A549 (cell line): Measurements from ENCODE around the gene CHRNA4. TPM values are rescaled to one million over a fixed set of nuclear protein-coding genes. Genes with fewer than 3 reads are reported as not detected.

Experiments
- ATAC-seq, 2 experiments: fragments of 200-7000 bp in 1 of 2; fragments of >200 bp in 1 of 2; cut with Nextera tagmentation in 1 of 2; cut with Tn5 transposase in 1 of 2; 3 replicates each; pipeline versions ENCODE4 v1.8.0 to v1.9.1; 2018 to 2020; ENCODE audit warnings: mild to moderate bottlenecking in 1 of 2, moderate library complexity in 1 of 2
- CTCF ChIA-PET: fragments of 300-600 bp; sonication (Branson Sonifier 250); formaldehyde crosslinking; extraction: SDS; loops from one replicate; lab custom pipeline; 2021; ENCODE audit warnings: antibody characterized with exemption, inconsistent platforms; lab: Yijun Ruan, JAX
- POLR2A ChIA-PET: fragments of 350-600 bp; formaldehyde crosslinking; extraction: SDS; loops from one replicate; lab custom pipeline; 2021; ENCODE audit warnings: antibody characterized with exemption, inconsistent platforms; lab: Yijun Ruan, JAX
- DNase-seq, 2 experiments: peaks; one replicate each; pipeline versions ENCODE4 v3.0.0 to v3.0.0-alpha.2; 2011 to 2016; ENCODE audit warnings: low read depth in 1 of 2, low spot score in 1 of 2
- FAIRE-seq: peaks from 2 replicates; lab custom pipeline; 2011; peaks lifted over from hg19 to GRCh38; lab: Jason Lieb, UNC
- H3K27ac ChIP-seq, 2 experiments: fragments of >200 bp; sonication (Bioruptor Twin); formaldehyde crosslinking; 3 replicates each; pipeline ENCODE4 v1.5.1; 2016 to 2017
- H3K4me1 ChIP-seq: fragments of >200 bp; sonication (Bioruptor Twin); formaldehyde crosslinking; 3 replicates; pipeline ENCODE4 v1.6.1; 2016
- H3K4me2 ChIP-seq: fragments of >200 bp; sonication (Bioruptor Twin); formaldehyde crosslinking; 3 replicates; pipeline ENCODE4 v1.6.1; 2016
- H3K4me3 ChIP-seq: fragments of >200 bp; sonication (Bioruptor Twin); formaldehyde crosslinking; 3 replicates; pipeline ENCODE4 v1.5.1; 2016
- H3K9me3 ChIP-seq: fragments of >200 bp; sonication (Bioruptor Twin); formaldehyde crosslinking; 3 replicates; pipeline ENCODE4 v1.6.1; 2016
- BHLHE40 ChIP-seq: IDR thresholded peaks from 2 replicates; pipeline ENCODE4 v1.6.1; 2012; ENCODE audit warnings: low read depth, low read length, inconsistent platforms
- CTCF ChIP-seq: fragments of >200 bp; sonication (Bioruptor Twin); formaldehyde crosslinking; IDR thresholded peaks from 3 replicates; pipeline ENCODE4 v1.5.1; 2016
- E2F6 ChIP-seq: IDR thresholded peaks from 2 replicates; pipeline ENCODE4 v1.6.1; 2012; ENCODE audit warnings: low read depth, borderline replicate concordance
- FOSL2 ChIP-seq, 2 experiments: fragments of 450-650 bp in 1 of 2; fragments of >200 bp in 1 of 2; sonication (Bioruptor Twin) in 1 of 2; formaldehyde crosslinking; IDR thresholded peaks; 2 replicates each; pipeline versions ENCODE4 v1.5.0 to v1.6.1; 2016 to 2020; ENCODE audit warnings: mild to moderate bottlenecking in 1 of 2, moderate library complexity in 1 of 2
- HDAC2 ChIP-seq: fragments of 200-600 bp; sonication (generic); IDR thresholded peaks from 2 replicates; pipeline ENCODE4 v1.6.1; 2016
- HOXB13 ChIP-seq: fragments of 250-450 bp; sonication (Bioruptor Pico); IDR thresholded peaks from 2 replicates; pipeline ENCODE4 v1.5.0; 2020; ENCODE audit warnings: low read depth, mild to moderate bottlenecking, moderate library complexity
- JUN ChIP-seq, 2 experiments: fragments of >200 bp; sonication (Bioruptor Twin); formaldehyde crosslinking; IDR thresholded peaks; 2 replicates in 1 of 2; 3 replicates in 1 of 2; pipeline ENCODE4 v1.6.1; 2016 to 2017
- NFE2L2 ChIP-seq: fragments of 150-350 bp; conservative IDR thresholded peaks from 2 replicates; pipeline ENCODE4 v1.6.1; 2014; ENCODE audit warnings: low read length
- NPAS2 ChIP-seq: fragments of 250-450 bp; sonication (Bioruptor Pico); IDR thresholded peaks from 2 replicates; pipeline ENCODE4 v1.8.0; 2022; ENCODE audit warnings: mild to moderate bottlenecking, moderate library complexity, borderline replicate concordance
- NR3C1 ChIP-seq: fragments of >200 bp; sonication (Bioruptor Twin); formaldehyde crosslinking; IDR thresholded peaks from 3 replicates; pipeline ENCODE4 v1.6.1; 2017
- PHF8 ChIP-seq: fragments of 200-600 bp; sonication (generic); IDR thresholded peaks from 2 replicates; pipeline ENCODE4 v1.6.1; 2016; ENCODE audit warnings: low read depth, mild to moderate bottlenecking, antibody characterized with exemption, moderate library complexity, borderline replicate concordance
- RAD21 ChIP-seq, 2 experiments: fragments of >200 bp in 1 of 2; sonication (Bioruptor Twin) in 1 of 2; formaldehyde crosslinking in 1 of 2; IDR thresholded peaks in 1 of 2; conservative IDR thresholded peaks in 1 of 2; 2 replicates in 1 of 2; 3 replicates in 1 of 2; pipeline ENCODE4 v1.6.1; 2012 to 2018; ENCODE audit warnings: inconsistent platforms in 1 of 2
- RCOR1 ChIP-seq: fragments of 150-350 bp; IDR thresholded peaks from 2 replicates; pipeline ENCODE4 v1.6.1; 2014; ENCODE audit warnings: antibody characterized with exemption, low read length, low read depth
- SMC3 ChIP-seq: fragments of >200 bp; sonication (Bioruptor Twin); formaldehyde crosslinking; IDR thresholded peaks from 3 replicates; pipeline ENCODE4 v1.6.1; 2018; ENCODE audit warnings: inconsistent platforms
- SREBF2 ChIP-seq: fragments of 450-650 bp; IDR thresholded peaks from 2 replicates; pipeline ENCODE4 v1.6.1; 2014; ENCODE audit warnings: mild to moderate bottlenecking, moderate library complexity
- USF2 ChIP-seq: fragments of 450-650 bp; IDR thresholded peaks from 2 replicates; pipeline ENCODE4 v1.6.1; 2014; ENCODE audit warnings: antibody characterized with exemption
- ZC3H11A ChIP-seq: fragments of 450-650 bp; IDR thresholded peaks from 2 replicates; pipeline ENCODE4 v1.6.1; 2014; ENCODE audit warnings: antibody characterized with exemption, mild to moderate bottlenecking
- ZFP36 ChIP-seq: fragments of 450-650 bp; IDR thresholded peaks from 2 replicates; pipeline ENCODE4 v1.6.1; 2014; ENCODE audit warnings: borderline replicate concordance; ENCODE audit not compliant: partially characterized antibody
- WGBS: methylation state at CpG from one replicate; pipeline ENCODE4 v1.1.6; 2017; ENCODE audit errors: missing lambda C conversion rate; 5-methylcytosine and 5-hydroxymethylcytosine counted together
- polyA plus RNA-seq, 4 experiments: library from polyadenylated mRNA; depleted of rRNA in 3 of 4; stranded (reverse); fragments of >200 nt; fragmentation: RNase III in 1 of 4; extraction: RNeasy Plus Mini Kit Qiagen cat#74134 plus additional on column Dnase treatment in 1 of 4; gene quantifications; 2 replicates in 3 of 4; 3 replicates in 1 of 4; pipeline ENCODE4 v1.2.3, GENCODE V29; 2011 to 2017
- TF ChIP-seq, protein P1 (sequence below): fragments of 250-450 bp; sonication (Bioruptor Pico); IDR thresholded peaks from 2 replicates; pipeline ENCODE4 v1.5.0; 2020; ENCODE audit warnings: low read depth, mild to moderate bottlenecking, moderate library complexity
- TF ChIP-seq, protein P2 (sequence below): fragments of 150-350 bp; IDR thresholded peaks from 2 replicates; pipeline ENCODE4 v1.6.1; 2014; ENCODE audit warnings: low read depth, mild to moderate bottlenecking, low read length

Gene CHRNA4
- polyA plus RNA-seq, 2 of the 4 experiments (the other 2 are of a cell fraction) = 0.03 to 0.23 TPM

DNA sequence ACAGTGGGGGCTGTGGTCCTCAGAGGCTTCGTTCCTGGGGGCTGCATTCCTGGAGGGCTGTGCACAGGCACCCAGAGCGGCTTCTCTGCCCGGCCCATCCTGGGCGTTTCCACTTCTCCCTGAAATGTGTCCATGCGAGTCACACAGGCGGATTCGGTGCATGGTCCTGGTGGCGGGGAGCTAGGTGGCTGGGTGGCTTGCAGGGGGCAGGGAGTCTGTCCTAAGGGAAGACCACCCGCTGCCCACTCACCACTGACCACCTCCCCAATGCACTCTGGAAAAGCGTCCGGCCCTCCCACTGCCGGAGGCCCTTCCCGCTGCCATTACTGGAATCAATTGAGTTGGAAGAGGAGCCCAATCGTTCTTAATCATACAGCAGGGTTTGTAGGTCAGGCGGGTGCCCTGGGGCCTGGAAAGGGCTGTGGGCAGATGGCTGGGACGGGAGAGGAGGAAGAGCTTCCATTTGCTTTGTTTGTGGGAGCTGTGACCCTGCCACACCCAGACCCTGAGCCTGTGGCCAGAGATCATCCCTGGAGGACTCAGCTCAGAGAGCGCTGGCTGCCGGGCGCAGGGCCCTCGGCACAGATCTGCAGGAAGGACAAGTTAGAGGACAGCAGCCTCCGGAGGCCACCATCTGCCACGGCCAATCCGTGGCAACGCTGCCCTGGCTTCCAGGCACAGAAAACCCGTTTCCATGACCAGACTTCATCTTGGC lies 6.4 kb downstream of the CHRNA4 start:
- TF ChIP-seq, protein P1, sequence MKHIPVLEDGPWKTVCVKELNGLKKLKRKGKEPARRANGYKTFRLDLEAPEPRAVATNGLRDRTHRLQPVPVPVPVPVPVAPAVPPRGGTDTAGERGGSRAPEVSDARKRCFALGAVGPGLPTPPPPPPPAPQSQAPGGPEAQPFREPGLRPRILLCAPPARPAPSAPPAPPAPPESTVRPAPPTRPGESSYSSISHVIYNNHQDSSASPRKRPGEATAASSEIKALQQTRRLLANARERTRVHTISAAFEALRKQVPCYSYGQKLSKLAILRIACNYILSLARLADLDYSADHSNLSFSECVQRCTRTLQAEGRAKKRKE (CRISPR knock-in tag) = no peak
- no peak for TF ChIP-seq RAD21 (conservative IDR thresholded peaks at IDR 0.05 in 1 of 2, IDR thresholded peaks at IDR 0.05 in 1 of 2)
- no peak for TF ChIP-seq NFE2L2
- TF ChIP-seq PHF8 = no peak
- TF ChIP-seq, all 56 proteins: peak for 0
- H3K4me2 ChIP-seq = no peak overlapping the region
- 67% methylated on average over 21 of the region's 25 CpGs for WGBS
- FAIRE-seq = no peak
- CTCF ChIA-PET = interaction anchor here (0.6 to 1.4 kb wide), 2 partner anchors 8 to 249 kb away, joined by 3 read pairs; no protein-coding TSS in a partner anchor
- H3K4me1 ChIP-seq = no peaks in the 10 kb centered on the region
- H3K27ac ChIP-seq = no peak overlapping the region
- no peaks in the 10 kb centered on the region for H3K9me3 ChIP-seq
- no peak for ATAC-seq
- POLR2A ChIA-PET = no interaction called here
- H3K4me3 ChIP-seq = no peak overlapping the region
- DNase-seq = no peak

DNA sequence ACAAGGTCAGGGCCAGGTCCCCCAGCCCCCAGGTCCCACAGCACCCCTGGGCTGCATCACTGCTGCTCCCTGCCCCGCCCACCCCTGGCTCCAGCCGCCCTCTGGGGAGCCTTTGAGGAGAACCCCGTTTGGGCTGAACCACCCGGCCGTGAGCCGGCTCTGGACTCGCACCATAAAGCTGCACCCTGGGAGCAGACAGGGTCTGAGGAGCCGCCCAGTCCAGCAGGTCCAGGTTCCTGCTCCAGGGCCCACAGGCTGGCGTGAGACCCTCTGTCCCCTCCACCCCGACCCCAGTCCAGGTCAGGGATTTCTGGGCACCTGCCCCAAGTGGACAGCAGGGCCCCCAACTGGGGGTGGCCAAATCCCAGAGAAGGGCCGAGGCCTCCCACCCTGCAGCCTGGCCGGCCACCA lies 8.3 kb downstream of the CHRNA4 start:
- 25% methylated on average over 2 of the region's 12 CpGs for WGBS
- TF ChIP-seq CTCF (no peak), E2F6 (no peak), RCOR1 (no peak), SREBF2 (no peak), JUN (IDR thresholded peaks at IDR 0.05) (no peak), HOXB13 (CRISPR knock-in tag) (no peak), FOSL2 (IDR thresholded peaks at IDR 0.05) (no peak), FOSL2 (CRISPR knock-in tag; IDR thresholded peaks at IDR 0.05) (no peak), NPAS2 (CRISPR knock-in tag) (no peak), ZC3H11A (no peak), BHLHE40 (no peak), NR3C1 (no peak), HDAC2 (no peak), ZFP36 (no peak), USF2 (no peak), SMC3 (no peak)
- TF ChIP-seq, protein P2, sequence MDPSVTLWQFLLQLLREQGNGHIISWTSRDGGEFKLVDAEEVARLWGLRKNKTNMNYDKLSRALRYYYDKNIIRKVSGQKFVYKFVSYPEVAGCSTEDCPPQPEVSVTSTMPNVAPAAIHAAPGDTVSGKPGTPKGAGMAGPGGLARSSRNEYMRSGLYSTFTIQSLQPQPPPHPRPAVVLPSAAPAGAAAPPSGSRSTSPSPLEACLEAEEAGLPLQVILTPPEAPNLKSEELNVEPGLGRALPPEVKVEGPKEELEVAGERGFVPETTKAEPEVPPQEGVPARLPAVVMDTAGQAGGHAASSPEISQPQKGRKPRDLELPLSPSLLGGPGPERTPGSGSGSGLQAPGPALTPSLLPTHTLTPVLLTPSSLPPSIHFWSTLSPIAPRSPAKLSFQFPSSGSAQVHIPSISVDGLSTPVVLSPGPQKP = no peak
- Histone ChIP-seq H3K27ac (no peak overlapping the region), H3K9me3 (no peaks in the 10 kb centered on the region), H3K4me2 (no peak overlapping the region), H3K4me1 (no peaks in the 10 kb centered on the region), H3K4me3 (no peak overlapping the region)
- CTCF ChIA-PET = interaction anchor here (2.4 kb wide), 1 partner anchor 44 kb away, joined by 6 read pairs; no protein-coding TSS in a partner anchor
- ATAC-seq (no peak), FAIRE-seq (no peak), DNase-seq (no peak)
- POLR2A ChIA-PET = no interaction called here
